ENCODE data around the gene KCTD13.

DNA sequence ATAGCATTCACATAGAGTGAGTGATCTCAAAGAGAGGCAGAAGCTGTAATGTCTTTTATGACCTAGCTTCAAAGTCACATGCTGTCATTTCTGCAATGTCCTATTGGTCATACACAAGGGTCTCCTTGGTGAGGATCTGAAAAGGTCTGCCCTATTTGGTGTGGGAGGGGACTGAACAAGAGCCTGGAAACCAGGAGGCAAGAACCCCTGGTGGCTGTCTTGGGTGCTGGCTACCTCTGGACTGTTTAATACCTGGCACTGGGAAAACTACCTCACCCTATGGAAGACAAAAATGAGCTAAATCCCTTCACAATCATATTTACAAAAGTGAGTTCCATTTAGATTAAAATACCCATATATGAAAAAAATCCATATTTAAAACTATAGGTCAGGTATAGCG is 9.0 kb downstream of the KCTD13 start:
- no peak for TF ChIP-seq SP2 (IDR thresholded peaks at IDR 0.05; ENCODE audit: low read length)
- TF ChIP-seq CTCF (IDR thresholded peaks at IDR 0.05; ENCODE audit: control extremely low read depth in 1 of 3, insufficient read depth in 1 of 3, low read depth in 1 of 3, low read length in 3 of 3): no peak
- TF ChIP-seq CHD2 (IDR thresholded peaks at IDR 0.05; ENCODE audit: low read length): no peak
- TF ChIP-seq, protein P1, sequence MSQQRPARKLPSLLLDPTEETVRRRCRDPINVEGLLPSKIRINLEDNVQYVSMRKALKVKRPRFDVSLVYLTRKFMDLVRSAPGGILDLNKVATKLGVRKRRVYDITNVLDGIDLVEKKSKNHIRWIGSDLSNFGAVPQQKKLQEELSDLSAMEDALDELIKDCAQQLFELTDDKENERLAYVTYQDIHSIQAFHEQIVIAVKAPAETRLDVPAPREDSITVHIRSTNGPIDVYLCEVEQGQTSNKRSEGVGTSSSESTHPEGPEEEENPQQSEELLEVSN (IDR thresholded peaks at IDR 0.05): no peak

Data from H1 (cell line).